Inflammatory macrophage (primary cell): Measurements from ENCODE around the gene POM121L2.
"Not testable (repeated sequence)": the region's sequence is repeated elsewhere in the genome, so short reads cannot be mapped to it uniquely, and the experiment has no call there.

Experiments used
- DNase-seq, 2 donors: peaks; one replicate each; pipeline ENCODE4 v3.0.0-alpha.2; 2020 to 2022

POM121L2 gene

DNA sequence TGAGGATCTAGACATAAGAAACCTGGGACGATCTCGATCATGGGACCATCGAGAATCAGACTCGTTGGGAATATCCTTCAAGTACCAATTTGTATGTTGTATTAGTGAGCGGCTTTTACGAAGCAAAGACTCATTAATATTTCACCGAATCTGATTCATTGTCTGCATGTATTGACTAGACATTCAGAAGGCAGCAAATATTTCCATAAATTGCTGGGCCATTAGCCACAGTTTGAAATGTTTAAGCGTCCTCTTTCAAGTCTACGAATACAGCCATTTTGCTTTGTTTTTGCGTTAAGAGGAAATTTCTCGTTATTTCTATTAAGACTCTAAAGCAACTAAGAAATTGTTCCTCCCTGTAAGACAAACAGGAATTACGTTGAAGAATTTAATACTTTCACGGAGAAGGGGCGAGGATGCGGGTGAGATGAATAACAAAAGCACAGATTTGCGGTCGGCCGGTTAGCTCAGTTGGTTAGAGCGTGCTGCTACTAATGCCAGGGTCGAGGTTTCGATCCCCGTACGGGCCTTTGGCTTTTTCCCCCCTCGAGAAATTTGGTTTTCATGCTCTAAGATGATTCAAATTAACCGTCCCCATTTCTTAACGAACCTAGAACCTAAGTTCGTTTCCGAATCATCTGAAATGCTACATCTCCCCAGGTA is 18.5 kb downstream of the POM121L2 start:
- no peak for DNase-seq

DNA sequence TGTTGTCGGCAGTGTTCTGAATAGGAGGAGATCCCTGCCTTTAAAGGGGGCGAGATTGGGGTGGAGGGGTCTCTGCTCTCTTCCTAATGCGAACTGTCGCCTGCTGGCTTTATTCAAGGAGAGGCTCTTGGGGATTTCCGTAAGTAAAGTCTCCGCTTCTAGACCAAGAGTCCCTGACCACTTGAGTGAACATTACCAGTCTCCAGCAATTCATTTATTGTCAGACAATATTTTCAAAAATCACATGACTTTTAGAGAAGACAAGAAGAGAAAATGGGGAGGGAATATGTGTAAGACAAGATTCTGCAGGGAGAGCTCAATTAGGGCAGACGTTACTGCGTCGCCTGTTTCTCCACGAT is 21.2 kb downstream of the POM121L2 start:
- no peak for DNase-seq

DNA sequence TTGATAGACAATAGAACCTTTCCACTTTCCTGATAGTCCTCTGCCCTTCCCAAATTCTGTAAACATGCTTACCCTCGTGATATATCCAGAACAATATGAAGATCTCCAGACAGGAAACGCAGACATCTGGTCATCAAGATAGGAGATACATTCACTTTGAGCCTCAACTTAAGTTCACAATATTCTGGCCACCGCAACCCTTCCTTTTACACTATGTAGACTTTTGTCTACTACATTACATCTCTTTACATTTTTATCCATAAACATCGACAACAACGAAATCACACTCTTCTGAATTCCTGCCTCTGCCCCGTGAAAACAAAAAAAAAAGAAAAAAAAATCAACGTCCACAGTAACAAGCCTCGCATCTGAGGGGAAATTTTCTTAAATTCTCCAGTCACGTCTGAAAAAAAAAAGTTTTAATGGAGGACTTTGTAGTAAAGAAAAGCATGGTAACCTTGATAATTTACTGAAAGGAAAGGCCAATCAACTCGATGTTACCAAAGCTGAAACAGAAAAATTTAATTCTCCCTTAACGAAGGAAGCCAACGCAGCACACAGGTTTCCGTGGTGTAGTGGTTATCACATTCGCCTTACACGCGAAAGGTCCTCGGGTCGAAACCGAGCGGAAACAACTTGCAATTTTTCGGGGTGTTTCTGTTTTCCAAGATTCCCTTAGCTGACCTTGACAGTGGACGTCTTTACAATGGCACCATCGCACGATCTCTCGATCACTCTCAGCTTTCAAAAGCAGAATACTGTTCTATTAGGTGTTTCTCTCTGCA is 21.8 kb downstream of the POM121L2 start:
- DNase-seq, result no peak

GRCh38 chr6:27288136-27289044 is 23.7 kb downstream of the POM121L2 start:
- no peak for DNase-seq

- no peak for DNase-seq
These were observed 24.3 kb downstream of the POM121L2 start for GRCh38 chr6:27287751-27288135.

GRCh38 chr6:27286141-27286540 is 25.9 kb downstream of the POM121L2 start:
- DNase-seq, result no peak

- DNase-seq, result no peak
These were observed 28.8 kb downstream of the POM121L2 start for GRCh38 chr6:27283279-27283678.

GRCh38 chr6:27281569-27281968 is 30.5 kb downstream of the POM121L2 start:
- DNase-seq, result no peak

DNA sequence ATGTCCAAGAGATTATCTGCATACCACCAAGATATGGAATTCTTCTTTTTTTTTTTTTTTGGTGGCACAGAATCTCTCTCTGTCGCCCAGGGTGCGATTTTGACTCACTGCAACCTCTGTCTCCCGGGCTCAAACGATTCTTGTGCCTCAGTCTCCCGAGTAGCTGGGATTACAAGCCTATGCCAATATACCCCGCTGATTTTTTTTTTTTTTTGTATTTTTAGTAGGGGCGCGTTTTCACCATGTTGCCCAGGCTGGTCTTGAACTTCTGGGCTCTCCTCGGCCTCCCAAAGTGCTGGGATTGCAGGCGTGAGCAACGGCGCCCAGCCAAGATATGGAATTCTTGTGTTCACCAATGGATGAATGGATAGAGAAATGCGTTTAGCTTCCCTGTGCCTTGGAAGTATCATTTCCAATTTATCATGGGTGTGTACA is 31.0 kb downstream of the POM121L2 start:
- no peak for DNase-seq

GRCh38 chr6:27280540-27281000 is 31.5 kb downstream of the POM121L2 start:
- no peak for DNase-seq

GRCh38 chr6:27280064-27280539 is 32.0 kb downstream of the POM121L2 start:
- no peak for DNase-seq

- DNase-seq, result no peak
These were observed 32.5 kb downstream of the POM121L2 start for GRCh38 chr6:27279513-27280063.

GRCh38 chr6:27275025-27275956 is 36.8 kb downstream of the POM121L2 start:
- DNase-seq, result no peak

DNA sequence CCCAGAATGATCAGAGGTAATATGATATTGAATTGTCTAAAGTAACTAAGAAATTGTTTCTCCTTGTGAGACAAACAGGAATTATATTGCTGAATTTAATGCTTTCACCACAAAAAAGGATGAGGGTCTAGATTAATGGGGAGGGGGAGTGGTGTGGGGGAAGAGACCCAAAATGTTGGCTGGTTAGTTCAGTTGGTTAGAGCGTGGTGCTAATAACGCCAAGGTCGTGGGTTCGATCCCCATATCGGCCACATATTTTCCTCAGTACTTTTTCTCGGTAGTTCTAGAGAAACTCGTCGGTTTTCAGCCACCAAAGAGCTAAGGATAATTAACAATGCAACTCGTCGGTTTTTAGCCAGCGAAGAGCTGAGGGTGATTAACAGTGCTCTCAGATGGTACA is 38.3 kb downstream of the POM121L2 start:
- DNase-seq, result no peak

DNA sequence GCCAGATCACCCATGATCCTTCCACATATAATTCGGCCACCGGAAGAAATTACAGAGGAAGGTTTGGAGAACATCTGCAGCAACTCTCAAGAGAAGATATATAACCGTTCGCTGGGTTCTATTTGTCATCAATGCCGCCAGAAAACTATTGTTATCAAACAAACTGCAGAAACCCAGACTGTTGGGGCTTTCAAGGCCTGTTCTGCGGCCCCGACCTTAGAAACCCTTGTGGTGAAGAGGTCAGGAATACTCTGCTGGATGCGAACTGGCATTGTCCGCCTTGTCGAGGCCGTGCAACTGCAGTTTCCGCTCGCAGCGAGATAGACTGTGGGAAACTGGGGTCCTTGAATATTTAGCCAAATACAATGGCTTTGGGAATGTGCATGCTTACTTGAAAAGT is 43.3 kb downstream of the POM121L2 start:
- no peak for DNase-seq

- no peak for DNase-seq
These were observed 44.1 kb downstream of the POM121L2 start for GRCh38 chr6:27267857-27268434.

- not testable (repeated sequence) for DNase-seq
These were observed 45.1 kb downstream of the POM121L2 start for GRCh38 chr6:27267003-27267402.

DNA sequence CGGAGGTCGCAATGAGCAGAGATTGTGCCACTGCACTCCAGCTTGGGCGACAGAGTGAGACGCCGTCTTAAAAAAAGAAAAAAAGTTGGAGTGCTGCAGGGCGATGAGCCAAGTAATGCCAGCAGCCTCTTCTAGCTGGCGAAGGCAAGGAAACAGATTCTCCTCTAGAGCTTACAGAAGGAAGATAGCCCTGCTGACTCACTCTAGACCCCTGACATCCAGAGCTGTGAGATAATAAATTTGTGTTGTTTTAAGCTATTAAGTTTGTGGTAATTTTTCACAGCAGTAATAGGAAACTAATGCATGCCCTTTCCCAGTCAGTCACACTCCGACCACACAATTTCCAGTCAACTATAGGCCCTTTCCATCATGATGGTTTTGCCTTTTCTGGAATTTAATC is 48.2 kb downstream of the POM121L2 start:
- no peak for DNase-seq

GRCh38 chr6:27260836-27261375 is 51.2 kb downstream of the POM121L2 start:
- DNase-seq, result no peak

DNA sequence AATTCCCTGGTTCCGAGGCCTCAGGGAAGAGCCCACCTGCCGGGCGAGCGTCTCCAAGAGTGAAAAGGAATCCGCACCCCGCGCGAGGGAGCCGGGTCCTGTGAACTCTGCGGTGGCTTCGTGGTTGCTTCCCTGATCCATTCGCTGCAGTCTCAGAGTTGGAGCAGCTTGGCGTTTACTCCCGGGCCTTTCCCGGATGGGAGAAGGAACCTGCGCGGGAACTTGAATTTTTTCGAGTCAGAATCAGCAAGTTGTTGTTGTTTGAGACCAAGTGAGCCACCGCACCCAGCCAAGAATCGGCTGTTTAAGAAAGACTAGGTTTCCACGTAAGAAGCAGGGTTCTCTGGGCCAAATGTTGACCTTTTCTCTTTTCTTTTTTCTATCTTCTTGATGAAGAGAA is 51.7 kb downstream of the POM121L2 start:
- no peak for DNase-seq
